Stimulated activated CD4-positive, alpha-beta T cell treated with anti-CD3 and anti-CD28 coated beads, Interleukin-4, amount 100 ng/mL, for 1 hour (primary cell): ENCODE measurements around the gene MXI1.
"Not testable (repeated sequence)": the region's sequence is repeated elsewhere in the genome, so short reads cannot be mapped to it uniquely, and the experiment has no call there.

Experiments
- DNase-seq: peaks from one replicate; pipeline ENCODE4 v3.0.0-alpha.2; 2020

Gene MXI1

DNA sequence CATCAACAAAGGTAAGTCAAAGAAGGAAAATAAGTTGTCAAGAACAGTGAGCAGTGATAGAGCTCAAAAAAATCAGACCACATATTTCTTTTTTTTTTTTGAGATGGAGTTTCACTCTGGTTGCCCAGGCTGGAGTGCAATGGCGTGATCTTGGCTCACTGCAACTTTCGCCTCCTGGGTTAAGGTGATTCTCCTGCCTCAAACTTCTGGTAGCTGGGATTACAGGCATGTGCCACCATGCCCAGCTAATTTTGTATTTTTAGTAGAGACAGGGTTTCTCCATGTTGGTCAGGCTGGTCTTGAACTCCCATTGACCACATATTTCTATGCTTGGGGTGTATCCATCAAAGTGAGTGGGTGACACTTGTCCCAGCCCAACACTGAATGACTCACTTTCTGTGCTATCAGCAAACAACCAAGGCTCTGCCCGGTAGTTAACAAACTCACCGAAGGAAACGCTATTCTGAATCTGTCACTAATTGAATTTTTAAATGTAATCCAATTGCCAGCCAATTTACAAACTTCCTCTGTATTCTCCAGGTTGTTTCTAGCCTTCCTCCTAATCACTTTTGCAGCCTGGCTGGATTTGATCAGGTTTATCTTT, 116.9 kb downstream of the MXI1 start:
- no peak for DNase-seq

DNA sequence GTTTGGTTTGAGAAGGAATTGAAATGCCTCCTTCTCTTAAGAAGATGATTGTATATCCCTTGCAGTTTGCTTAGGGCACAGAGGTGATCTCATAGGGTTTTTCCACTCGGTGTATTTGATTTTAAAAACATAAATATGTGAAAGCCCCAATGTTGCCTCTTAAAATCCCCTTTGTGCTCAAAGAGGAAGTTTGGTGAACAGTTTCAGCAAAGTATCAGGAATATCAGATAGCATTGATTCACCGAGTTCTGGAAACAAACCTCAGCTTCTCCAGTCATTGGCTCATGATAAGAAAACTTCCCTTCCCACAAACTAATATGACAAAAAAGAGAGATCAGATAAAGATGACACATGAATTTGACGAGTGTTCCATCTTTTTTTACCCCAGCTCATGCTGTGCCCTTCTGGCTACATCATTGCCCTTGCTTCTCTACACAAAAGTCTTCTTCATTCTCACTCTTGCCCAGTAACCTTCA, 117.4 kb downstream of the MXI1 start:
- DNase-seq: no peak

DNA sequence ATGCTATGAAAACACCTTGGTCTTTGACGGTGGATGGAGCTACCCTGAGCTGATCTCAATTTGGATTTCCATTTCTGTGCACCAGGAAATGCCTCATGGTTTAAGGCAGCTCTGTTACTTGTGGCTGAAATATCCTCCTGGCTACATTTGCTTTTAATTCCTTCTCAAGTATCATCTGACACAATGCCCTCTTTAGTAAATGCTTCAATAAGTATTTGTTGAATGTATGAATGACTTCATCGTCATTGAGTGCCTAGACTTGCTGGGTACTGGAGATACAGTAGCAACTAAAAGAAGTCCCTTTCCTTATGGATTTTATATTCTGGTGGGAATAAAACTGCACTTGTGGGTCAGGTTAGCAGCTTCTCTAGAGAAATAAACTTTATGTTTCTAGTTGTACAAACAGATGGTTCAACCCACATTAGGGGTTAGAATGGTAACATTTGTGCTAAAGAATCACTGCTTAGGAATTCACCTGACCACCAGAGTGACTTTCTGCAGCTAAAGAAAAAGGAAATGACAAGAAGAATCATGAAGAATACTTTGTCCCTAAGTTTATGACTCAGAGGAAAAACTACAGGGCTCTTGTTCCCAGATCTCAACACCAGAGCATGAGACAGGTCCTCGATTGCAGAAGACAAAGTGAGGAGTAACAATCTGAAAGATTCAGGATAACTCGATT, 119.1 kb downstream of the MXI1 start:
- no peak for DNase-seq

DNA sequence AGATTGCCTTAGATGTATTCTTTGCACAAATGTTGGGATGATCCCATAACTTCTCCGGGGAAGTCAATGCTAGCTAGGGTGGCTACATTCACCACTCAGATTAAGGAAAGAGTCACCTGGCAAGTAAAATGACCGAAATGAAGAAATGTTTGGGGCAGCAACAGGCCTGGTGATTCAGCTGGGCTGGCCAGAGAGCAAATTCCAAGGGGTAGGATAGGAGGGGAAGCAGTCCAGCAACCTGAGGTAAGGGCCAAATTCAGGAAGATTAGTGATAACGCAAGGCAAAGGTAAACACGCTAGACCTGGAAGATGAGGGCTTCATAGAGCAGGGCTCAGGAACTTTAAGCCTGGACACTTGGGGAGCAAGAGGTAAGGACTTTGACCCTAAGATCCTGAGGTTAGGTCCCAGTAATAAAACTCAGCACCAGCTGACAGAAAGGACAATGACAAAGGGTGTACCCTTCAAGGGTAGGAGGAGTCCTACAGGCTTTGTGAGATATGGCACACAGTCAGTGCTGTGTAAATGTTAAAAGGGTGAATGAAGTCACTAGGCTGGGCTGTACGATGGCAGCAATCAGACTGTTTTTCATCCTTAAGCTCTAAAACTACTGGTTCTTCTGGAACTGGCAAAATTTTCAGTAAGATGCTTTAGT, 120.0 kb downstream of the MXI1 start:
- DNase-seq: no peak

DNA sequence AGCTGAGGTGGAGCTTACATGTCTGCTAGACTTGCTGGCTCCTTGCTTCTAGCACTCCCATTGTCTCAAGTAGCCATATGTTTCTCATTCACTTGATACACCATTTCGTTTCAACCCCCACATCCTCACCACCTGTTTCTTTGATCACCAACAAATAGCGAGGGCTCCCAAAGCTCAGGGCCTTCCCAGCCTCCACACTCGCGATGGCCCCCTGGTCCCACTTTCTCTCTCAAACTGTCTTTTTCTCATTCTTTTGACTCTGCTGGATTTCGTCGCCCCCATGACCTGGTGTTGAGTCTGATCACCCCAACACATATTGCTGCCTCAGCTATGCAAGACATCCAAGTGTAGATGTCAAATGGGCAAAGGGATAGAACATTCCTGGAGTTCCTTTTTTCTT, 123.3 kb downstream of the MXI1 start:
- no peak for DNase-seq

DNA sequence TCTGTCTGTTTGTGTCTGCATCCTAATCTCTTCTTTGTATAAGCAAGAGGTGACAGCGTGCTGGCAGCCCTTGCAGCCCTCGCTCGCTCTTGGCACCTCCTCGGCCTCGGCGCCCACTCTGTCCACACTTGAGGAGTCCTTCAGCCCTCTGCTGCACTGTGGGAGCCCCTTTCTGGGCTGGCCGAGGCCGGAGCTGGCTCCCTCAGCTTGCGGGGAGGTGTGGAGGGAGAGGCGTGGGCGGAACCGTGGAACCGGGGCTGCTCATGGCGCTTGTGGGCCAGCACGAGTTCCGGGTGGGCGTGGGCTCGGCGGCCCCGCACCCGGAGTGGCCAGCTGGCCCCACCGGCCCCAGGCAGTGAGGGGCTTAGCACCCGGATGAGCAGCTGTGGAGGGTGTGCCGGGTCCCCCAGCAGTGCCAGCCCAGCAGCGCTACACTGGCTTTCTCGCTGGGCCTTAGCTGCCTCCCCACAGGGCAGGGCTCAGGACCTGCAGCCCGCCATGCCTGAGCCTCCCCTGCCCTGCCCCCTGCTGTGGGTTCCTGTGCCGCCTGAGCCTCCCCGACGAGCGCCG, 123.9 kb downstream of the MXI1 start:
- DNase-seq: not testable (repeated sequence)

DNA sequence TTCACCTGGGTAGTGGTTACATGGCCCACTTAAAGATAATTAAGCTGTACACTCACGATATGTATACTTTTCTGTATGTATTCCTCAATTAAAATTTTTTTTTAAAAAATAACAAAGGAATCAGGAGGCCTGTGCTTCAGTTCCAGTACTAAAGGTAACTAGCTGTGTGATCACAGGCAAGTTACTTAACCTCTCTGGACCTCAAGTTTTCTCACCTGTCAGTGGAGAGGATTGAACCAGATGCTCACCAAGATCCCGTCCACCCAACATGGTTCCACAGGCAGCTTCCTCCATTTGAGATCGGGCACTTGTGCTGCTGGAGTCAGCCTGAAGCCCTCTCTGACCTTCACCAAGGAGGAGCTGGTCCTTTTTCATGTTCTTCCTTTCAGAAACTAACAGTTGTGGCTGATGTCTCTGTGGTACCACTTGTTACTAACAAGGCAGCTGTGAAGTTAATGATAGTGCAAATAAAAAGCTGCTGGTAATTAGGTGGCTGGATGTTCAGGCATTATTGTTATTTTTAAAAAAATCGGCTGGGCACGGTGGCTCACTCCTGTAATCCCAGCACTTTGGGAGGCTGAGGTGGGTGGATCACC, 126.8 kb downstream of the MXI1 start:
- DNase-seq: no peak

DNA sequence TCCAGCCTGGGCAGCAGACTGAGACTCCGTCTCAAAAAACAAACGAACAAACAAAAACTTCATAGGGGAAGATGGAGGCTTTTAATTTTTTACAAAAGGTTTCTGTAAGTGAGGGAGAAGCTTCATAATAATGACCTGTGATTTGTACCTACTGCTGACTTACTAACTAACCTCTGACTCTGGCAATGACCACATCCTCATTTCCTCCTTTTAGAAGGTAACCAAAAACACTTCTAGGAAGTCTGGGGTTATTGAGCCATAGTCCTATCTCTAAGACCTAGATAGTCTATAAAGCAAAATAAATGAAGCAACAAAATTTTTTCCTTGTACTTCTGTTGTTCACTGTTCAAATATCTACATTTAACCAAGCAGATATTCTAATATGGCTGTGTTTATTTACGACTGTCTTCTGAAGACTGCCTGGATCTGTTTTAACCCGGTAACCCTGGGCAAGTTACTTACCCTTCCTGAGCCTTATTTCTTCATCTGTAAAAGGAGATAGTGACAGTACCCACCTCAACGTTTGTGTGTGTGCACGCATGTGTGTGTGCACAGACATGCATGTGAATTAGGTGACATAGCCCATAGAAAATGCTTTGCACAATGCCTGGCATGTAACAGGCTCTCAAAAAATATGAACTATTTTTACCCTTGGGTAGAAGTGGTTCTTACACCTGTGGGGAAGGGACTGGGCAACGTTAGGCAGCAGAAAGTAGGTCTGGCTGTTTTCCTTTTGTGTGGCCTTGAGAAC, 128.1 kb downstream of the MXI1 start:
- no peak for DNase-seq

DNA sequence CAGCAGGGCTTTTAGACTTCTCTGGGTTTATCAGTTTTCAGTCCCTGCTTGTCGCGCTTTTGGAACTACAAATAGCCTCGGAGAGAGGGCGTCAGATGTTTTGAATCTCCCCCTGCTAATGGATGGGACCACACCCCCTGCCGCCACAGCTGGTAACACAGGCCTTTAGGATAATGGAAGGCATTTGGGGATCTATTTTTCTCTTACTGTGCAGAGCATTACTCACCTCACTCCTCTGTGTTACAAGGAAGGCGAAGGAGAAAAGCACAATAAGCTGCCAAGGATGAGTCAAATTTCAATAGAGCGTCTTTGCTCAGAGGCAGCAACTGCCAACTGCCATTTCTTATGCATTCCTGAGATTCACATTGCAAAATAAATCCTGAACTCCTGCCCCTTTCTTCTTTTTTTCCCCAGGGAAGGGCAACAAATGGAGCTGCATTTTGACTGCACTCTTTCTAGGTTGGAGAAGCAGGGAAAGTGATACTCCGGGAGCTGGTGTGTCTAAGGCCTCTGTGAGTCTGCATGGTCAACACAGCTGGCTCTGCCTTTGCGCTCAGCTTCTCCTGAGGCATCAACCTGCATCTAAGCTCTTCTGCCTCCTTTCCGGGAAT, 128.8 kb downstream of the MXI1 start:
- no peak for DNase-seq
